ENCODE data around the gene RHOG. TPM values are rescaled to one million over a fixed set of nuclear protein-coding genes. Genes with fewer than 3 reads are reported as not detected.

The RHOG gene
- total RNA-seq, 1 experiment from 2014 or later = 33.6 TPM

GRCh38 chr11:3830730-3831129, 10.0 kb downstream of the RHOG start (continued):
- TF ChIP-seq ARID4B (CRISPR knock-in tag; IDR thresholded peaks at IDR 0.05; ENCODE audit: borderline replicate concordance) (no peak), ZNF317 (CRISPR knock-in tag; IDR thresholded peaks at IDR 0.05; ENCODE audit: borderline replicate concordance, low read depth) (no peak)

DNA sequence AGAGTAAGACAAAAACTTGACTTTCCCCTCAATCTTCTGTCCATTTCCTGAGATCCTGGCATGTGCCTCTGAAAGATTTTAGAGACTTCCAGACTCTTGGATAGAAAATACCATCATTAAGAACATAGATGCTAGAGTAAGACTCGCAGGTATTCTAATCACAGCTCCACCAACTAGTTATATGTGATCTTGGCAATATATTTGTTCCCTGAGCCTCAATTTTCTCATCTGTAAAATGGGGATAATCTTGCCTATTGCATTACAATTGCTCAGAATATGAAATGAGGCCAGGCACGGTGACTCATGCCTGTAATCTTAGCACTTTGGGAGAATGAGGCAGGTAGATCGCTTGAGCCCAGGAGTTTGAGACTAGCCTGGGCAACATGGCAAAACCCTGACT, 10.7 kb downstream of the RHOG start:
- H3K4me3 Mint-ChIP-seq = no peak overlapping the region
- CTCF ChIA-PET = interaction anchor here (4.4 kb wide), 1 partner anchor 11 kb away, joined by 23 read pairs; the partner anchor contains the start of gene RHOG

More for the DNA sequence above, 10.7 kb downstream of the RHOG start:
- DNase-seq (ENCODE audit: low spot score) (no peak), ATAC-seq (no peak)
- H3K27ac Mint-ChIP-seq = no peak overlapping the region
- H3K4me1 Mint-ChIP-seq = peaks cover 50% of the 10 kb centered on the region
- no peaks in the 10 kb centered on the region for H3K9me3 Mint-ChIP-seq
- H3K27me3 Mint-ChIP-seq (ENCODE audit: low read depth) = no peaks in the 10 kb centered on the region
- TF ChIP-seq NFYB (CRISPR knock-in tag; conservative IDR thresholded peaks at IDR 0.05; ENCODE audit: low read depth) (no peak), GRHL2 (CRISPR knock-in tag; IDR thresholded peaks at IDR 0.05; ENCODE audit: insufficient replicate concordance, severe bottlenecking) (no peak), HMGXB4 (CRISPR knock-in tag; IDR thresholded peaks at IDR 0.05) (no peak), PRRX2 (CRISPR knock-in tag; IDR thresholded peaks at IDR 0.05) (no peak), OVOL2 (CRISPR knock-in tag; IDR thresholded peaks at IDR 0.05; ENCODE audit: borderline replicate concordance) (no peak), RELA (CRISPR knock-in tag; IDR thresholded peaks at IDR 0.05; ENCODE audit: borderline replicate concordance) (no peak), ESRRA (CRISPR knock-in tag; IDR thresholded peaks at IDR 0.05; ENCODE audit: borderline replicate concordance) (no peak), ZNF416 (CRISPR knock-in tag; IDR thresholded peaks at IDR 0.05) (no peak), NR2C2 (CRISPR knock-in tag; IDR thresholded peaks at IDR 0.05) (no peak), ZNF671 (CRISPR knock-in tag; IDR thresholded peaks at IDR 0.05) (no peak), CREB1 (CRISPR knock-in tag; IDR thresholded peaks at IDR 0.05) (no peak), TP53 (CRISPR knock-in tag; IDR thresholded peaks at IDR 0.05) (no peak)
- TF ChIP-seq, protein P1, sequence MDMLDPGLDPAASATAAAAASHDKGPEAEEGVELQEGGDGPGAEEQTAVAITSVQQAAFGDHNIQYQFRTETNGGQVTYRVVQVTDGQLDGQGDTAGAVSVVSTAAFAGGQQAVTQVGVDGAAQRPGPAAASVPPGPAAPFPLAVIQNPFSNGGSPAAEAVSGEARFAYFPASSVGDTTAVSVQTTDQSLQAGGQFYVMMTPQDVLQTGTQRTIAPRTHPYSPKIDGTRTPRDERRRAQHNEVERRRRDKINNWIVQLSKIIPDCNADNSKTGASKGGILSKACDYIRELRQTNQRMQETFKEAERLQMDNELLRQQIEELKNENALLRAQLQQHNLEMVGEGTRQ (CRISPR knock-in tag; IDR thresholded peaks at IDR 0.05) = no peak
- TF ChIP-seq, protein P2, sequence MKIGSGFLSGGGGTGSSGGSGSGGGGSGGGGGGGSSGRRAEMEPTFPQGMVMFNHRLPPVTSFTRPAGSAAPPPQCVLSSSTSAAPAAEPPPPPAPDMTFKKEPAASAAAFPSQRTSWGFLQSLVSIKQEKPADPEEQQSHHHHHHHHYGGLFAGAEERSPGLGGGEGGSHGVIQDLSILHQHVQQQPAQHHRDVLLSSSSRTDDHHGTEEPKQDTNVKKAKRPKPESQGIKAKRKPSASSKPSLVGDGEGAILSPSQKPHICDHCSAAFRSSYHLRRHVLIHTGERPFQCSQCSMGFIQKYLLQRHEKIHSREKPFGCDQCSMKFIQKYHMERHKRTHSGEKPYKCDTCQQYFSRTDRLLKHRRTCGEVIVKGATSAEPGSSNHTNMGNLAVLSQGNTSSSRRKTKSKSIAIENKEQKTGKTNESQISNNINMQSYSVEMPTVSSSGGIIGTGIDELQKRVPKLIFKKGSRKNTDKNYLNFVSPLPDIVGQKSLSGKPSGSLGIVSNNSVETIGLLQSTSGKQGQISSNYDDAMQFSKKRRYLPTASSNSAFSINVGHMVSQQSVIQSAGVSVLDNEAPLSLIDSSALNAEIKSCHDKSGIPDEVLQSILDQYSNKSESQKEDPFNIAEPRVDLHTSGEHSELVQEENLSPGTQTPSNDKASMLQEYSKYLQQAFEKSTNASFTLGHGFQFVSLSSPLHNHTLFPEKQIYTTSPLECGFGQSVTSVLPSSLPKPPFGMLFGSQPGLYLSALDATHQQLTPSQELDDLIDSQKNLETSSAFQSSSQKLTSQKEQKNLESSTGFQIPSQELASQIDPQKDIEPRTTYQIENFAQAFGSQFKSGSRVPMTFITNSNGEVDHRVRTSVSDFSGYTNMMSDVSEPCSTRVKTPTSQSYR (CRISPR knock-in tag; IDR thresholded peaks at IDR 0.05) = no peak
- POLR2A ChIA-PET = no interaction called here
- H3K36me3 Mint-ChIP-seq = peaks cover 38% of the 10 kb centered on the region
